C4-2B (cell line): ENCODE results near the gene ALKBH6.

Experiments used
- H3K27ac ChIP-seq: fragments of 450-650 bp; 2 replicates; pipeline ENCODE4 v1.5.1; 2017
- CTCF ChIP-seq: fragments of 450-650 bp; conservative IDR thresholded peaks from 2 replicates; pipeline ENCODE4 v1.5.1; 2017; ENCODE audit warnings: mild to moderate bottlenecking
- ZFX ChIP-seq: fragments of 450-650 bp; IDR thresholded peaks from 2 replicates; pipeline ENCODE4 v1.6.1; 2017

ALKBH6 gene

GRCh38 chr19:35977446-35978222 is 36.4 kb downstream of the ALKBH6 start:
- no peak overlapping the region for H3K27ac ChIP-seq
- TF ChIP-seq ZFX (no peak), CTCF (no peak; the same call in 1 of the 2 replicates)

GRCh38 chr19:35975608-35976214 is 38.3 kb downstream of the ALKBH6 start:
- no peak for TF ChIP-seq ZFX
- TF ChIP-seq CTCF = no peak
- no peak overlapping the region for H3K27ac ChIP-seq

GRCh38 chr19:35973487-35973886 is 40.5 kb downstream of the ALKBH6 start:
- TF ChIP-seq CTCF = no peak
- no peak for TF ChIP-seq ZFX
- no peak overlapping the region for H3K27ac ChIP-seq

- H3K27ac ChIP-seq = no peak overlapping the region
- no peak for TF ChIP-seq CTCF
- TF ChIP-seq ZFX = no peak
Observed at GRCh38 chr19:35966771-35967170, 47.2 kb downstream of the ALKBH6 start.

- no peak overlapping the region for H3K27ac ChIP-seq
- TF ChIP-seq ZFX = no peak
- TF ChIP-seq CTCF = no peak
Observed at GRCh38 chr19:35963514-35963913, 50.5 kb downstream of the ALKBH6 start.

GRCh38 chr19:35960432-35960972 is 53.5 kb downstream of the ALKBH6 start:
- no peak overlapping the region for H3K27ac ChIP-seq
- TF ChIP-seq CTCF (no peak), ZFX (no peak)

GRCh38 chr19:35959968-35960320 is 54.1 kb downstream of the ALKBH6 start:
- no peak overlapping the region for H3K27ac ChIP-seq

More at GRCh38 chr19:35959968-35960320, 54.1 kb downstream of the ALKBH6 start:
- TF ChIP-seq ZFX = no peak
- no peak for TF ChIP-seq CTCF
